ENCODE results near the gene AFF3.

DNA sequence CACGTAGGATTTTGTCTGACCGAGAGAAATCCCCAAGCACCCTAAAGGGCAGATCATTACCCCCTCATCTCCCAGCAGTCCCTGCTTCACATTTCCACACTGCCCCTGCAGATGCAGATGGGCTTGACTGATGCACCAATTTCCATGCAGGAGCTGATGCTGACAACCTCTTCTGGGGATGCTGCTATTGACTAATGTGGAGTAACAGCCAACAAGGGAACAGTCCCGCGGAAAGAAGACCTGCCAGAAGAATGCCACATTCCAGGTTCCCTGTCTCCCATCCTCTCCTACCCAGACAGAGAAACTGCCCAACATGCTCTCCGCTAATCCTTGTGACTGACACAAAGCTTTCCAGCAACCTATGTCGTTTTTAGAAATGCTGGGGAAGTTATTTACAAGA lies 91.7 kb downstream of the AFF3 start:
- TF ChIP-seq, protein P1, sequence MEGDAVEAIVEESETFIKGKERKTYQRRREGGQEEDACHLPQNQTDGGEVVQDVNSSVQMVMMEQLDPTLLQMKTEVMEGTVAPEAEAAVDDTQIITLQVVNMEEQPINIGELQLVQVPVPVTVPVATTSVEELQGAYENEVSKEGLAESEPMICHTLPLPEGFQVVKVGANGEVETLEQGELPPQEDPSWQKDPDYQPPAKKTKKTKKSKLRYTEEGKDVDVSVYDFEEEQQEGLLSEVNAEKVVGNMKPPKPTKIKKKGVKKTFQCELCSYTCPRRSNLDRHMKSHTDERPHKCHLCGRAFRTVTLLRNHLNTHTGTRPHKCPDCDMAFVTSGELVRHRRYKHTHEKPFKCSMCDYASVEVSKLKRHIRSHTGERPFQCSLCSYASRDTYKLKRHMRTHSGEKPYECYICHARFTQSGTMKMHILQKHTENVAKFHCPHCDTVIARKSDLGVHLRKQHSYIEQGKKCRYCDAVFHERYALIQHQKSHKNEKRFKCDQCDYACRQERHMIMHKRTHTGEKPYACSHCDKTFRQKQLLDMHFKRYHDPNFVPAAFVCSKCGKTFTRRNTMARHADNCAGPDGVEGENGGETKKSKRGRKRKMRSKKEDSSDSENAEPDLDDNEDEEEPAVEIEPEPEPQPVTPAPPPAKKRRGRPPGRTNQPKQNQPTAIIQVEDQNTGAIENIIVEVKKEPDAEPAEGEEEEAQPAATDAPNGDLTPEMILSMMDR (IDR thresholded peaks at IDR 0.05) = no peak
- TF ChIP-seq ZFX (IDR thresholded peaks at IDR 0.05; ENCODE audit: borderline replicate concordance) = no peak

Measured in 22Rv1 (cell line).